ENCODE results near the gene MAP3K20. TPM values are rescaled to one million over a fixed set of nuclear protein-coding genes. Genes with fewer than 3 reads are reported as not detected.
"Not testable (repeated sequence)": the region's sequence is repeated elsewhere in the genome, so short reads cannot be mapped to it uniquely, and the experiment has no call there.

Gene MAP3K20
- total RNA-seq, 1 experiment from 2014 or later: 15.2 TPM

GRCh38 chr2:173126819-173127218 is 51.2 kb downstream of the MAP3K20 start:
- Mint-ChIP-seq H3K9me3 (no peaks in the 10 kb centered on the region), H3K4me1 (peaks cover 16% of the 10 kb centered on the region), H3K36me3 (no peaks in the 10 kb centered on the region), H3K27me3 (ENCODE audit: low read depth) (no peaks in the 10 kb centered on the region), H3K27ac (no peak overlapping the region), H3K4me3 (no peak overlapping the region)
- TF ChIP-seq FOXP4 (CRISPR knock-in tag; IDR thresholded peaks at IDR 0.05): no peak
- TF ChIP-seq SOX15 (CRISPR knock-in tag; IDR thresholded peaks at IDR 0.05): no peak
- no peak for TF ChIP-seq IRF1 (CRISPR knock-in tag; IDR thresholded peaks at IDR 0.05)
- TF ChIP-seq ATF1 (CRISPR knock-in tag; IDR thresholded peaks at IDR 0.05): no peak
- no peak for TF ChIP-seq GTF2I (CRISPR knock-in tag; conservative IDR thresholded peaks at IDR 0.05)
- no peak for TF ChIP-seq MLX (CRISPR knock-in tag; IDR thresholded peaks at IDR 0.05)
- no peak for TF ChIP-seq OVOL2 (CRISPR knock-in tag; IDR thresholded peaks at IDR 0.05; ENCODE audit: borderline replicate concordance)
- no peak for TF ChIP-seq AFF4 (CRISPR knock-in tag; IDR thresholded peaks at IDR 0.05; ENCODE audit: borderline replicate concordance)
- no peak for TF ChIP-seq FOXP1 (CRISPR knock-in tag; IDR thresholded peaks at IDR 0.05; ENCODE audit: borderline replicate concordance)
- no peak for TF ChIP-seq NR2C2 (CRISPR knock-in tag; IDR thresholded peaks at IDR 0.05)
- no peak for TF ChIP-seq ZNF317 (CRISPR knock-in tag; IDR thresholded peaks at IDR 0.05; ENCODE audit: borderline replicate concordance, low read depth)
- no peak for TF ChIP-seq ZNF396 (CRISPR knock-in tag; IDR thresholded peaks at IDR 0.05; ENCODE audit: borderline replicate concordance)
- DNase-seq (ENCODE audit: low spot score) (no peak), ATAC-seq (no peak)
- CTCF ChIA-PET: no interaction called here
- POLR2A ChIA-PET: no interaction called here

- POLR2A ChIA-PET, CTCF ChIA-PET, H3K4me3 Mint-ChIP-seq: not testable (repeated sequence)
These were observed 52.5 kb downstream of the MAP3K20 start for GRCh38 chr2:173128132-173128531.

GRCh38 chr2:173130496-173131465 is 55.1 kb downstream of the MAP3K20 start:
- Mint-ChIP-seq H3K36me3 (peaks cover 5% of the 10 kb centered on the region), H3K27me3 (ENCODE audit: low read depth) (no peaks in the 10 kb centered on the region), H3K4me1 (peaks cover 35% of the 10 kb centered on the region), H3K9me3 (peaks cover 5% of the 10 kb centered on the region), H3K27ac (no peak overlapping the region), H3K4me3 (no peak overlapping the region)
- no peak for DNase-seq (ENCODE audit: low spot score)
- ATAC-seq: no peak
- ChIA-PET CTCF (no interaction called here), POLR2A (no interaction called here)
- TF ChIP-seq AFF4 (CRISPR knock-in tag; IDR thresholded peaks at IDR 0.05; ENCODE audit: borderline replicate concordance): no peak
- TF ChIP-seq NFATC4 (CRISPR knock-in tag; IDR thresholded peaks at IDR 0.05): no peak
- no peak for TF ChIP-seq ZNF317 (CRISPR knock-in tag; IDR thresholded peaks at IDR 0.05; ENCODE audit: borderline replicate concordance, low read depth)
- no peak for TF ChIP-seq GTF2I (CRISPR knock-in tag; conservative IDR thresholded peaks at IDR 0.05)
- no peak for TF ChIP-seq NFE2L1 (CRISPR knock-in tag; IDR thresholded peaks at IDR 0.05)
- no peak for TF ChIP-seq ATF2 (CRISPR knock-in tag; IDR thresholded peaks at IDR 0.05; ENCODE audit: borderline replicate concordance, low read depth)

More at GRCh38 chr2:173128132-173128531, 52.5 kb downstream of the MAP3K20 start:
- not testable (repeated sequence) for H3K9me3 Mint-ChIP-seq; ATAC-seq; H3K27ac Mint-ChIP-seq; DNase-seq (ENCODE audit: low spot score); H3K27me3 Mint-ChIP-seq (ENCODE audit: low read depth); H3K36me3 Mint-ChIP-seq
- H3K4me1 Mint-ChIP-seq: peaks cover 29% of the 10 kb centered on the region

Measured in WTC11 (cell line).